ENCODE measurements around the gene ZNF488.

Gene ZNF488

DNA sequence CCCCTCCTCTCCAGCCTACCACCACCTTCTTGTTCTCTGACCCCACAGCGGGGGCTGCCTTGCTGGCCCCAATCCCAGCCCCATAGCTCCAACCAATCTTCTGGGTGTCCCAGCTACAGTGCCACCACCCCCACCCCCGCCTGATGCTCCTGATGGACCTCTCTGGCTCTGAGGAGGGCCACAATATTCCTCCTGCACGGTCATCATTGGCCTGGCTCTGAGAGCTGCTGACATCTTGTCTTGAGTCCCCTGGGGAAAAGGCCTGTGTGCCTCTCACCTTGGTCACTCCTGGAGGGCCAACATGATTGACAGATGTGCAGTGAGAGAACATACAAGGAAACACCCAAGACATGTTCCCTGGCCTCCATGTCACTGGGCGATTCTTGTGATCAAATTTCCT, 54.2 kb downstream of the ZNF488 start:
- DNase-seq (no peak), ATAC-seq (no peak)

DNA sequence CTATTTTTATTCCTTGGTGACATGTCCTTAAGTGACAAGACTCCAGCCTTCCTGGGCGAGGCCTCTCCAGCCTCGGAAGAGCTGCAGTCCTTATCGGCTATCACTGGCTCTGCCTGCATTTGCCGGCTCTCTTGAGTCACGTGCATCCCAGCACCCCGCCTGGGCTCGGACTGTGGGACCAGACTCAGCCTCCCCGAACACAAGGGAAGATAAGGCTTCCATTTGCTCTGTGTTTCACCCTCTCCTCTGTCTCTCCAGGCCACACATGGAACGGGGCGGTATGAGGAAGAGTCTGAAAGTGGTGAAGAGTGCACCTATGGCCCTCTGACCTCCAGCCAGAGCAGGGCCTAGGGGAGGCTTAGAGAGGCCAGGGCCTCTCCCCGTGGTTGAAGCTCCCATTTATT, 57.2 kb downstream of the ZNF488 start:
- no peak for DNase-seq

DNA sequence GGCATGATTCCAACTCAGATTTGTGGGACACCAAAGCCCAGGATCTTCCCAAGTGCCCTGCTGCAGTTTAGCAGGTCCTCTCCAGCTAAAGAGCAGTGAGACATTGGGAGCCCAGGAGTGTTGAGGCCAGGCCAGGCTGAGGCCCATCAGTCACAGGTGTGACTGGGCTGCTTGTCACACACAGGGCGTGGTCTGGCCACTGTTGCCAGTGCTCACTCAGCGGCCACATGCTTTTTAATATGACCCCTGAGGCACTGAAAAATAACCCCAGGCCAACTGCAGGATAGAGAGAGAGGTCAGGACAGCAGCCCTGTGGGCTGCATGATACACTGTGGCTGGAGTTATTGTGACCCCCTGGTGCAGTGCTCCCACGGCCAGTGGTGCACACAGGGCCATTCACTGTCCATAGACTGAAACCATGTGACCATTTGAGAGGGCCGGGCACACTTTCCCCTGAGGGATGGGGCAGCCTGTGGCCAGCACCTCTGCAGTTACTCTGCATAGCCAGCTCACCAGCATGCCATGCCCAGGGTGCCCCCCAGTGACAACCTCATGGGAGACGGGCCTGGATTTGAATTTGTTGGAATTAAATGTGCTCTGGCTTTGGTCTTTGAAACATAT, 57.7 kb downstream of the ZNF488 start:
- ATAC-seq: no peak
- DNase-seq: no peak

More for the DNA sequence above, 57.2 kb downstream of the ZNF488 start:
- ATAC-seq: no peak

- DNase-seq (no peak), ATAC-seq (no peak)
These were observed 58.5 kb downstream of the ZNF488 start for GRCh38 chr10:47325303-47326291.

GRCh38 chr10:47323636-47324296, 60.3 kb downstream of the ZNF488 start:
- DNase-seq (no peak), ATAC-seq (no peak)

- ATAC-seq (no peak), DNase-seq (no peak)
These were observed 61.0 kb downstream of the ZNF488 start for GRCh38 chr10:47323087-47323486.

- no peak for ATAC-seq
These were observed 61.6 kb downstream of the ZNF488 start, which contains the start of gene GDF2 for GRCh38 chr10:47322300-47323061. Gene GDF2, plus strand, starts transcription at chr10:47322454. Its CDS starts 215 bp downstream, at chr10:47322669.

DNA sequence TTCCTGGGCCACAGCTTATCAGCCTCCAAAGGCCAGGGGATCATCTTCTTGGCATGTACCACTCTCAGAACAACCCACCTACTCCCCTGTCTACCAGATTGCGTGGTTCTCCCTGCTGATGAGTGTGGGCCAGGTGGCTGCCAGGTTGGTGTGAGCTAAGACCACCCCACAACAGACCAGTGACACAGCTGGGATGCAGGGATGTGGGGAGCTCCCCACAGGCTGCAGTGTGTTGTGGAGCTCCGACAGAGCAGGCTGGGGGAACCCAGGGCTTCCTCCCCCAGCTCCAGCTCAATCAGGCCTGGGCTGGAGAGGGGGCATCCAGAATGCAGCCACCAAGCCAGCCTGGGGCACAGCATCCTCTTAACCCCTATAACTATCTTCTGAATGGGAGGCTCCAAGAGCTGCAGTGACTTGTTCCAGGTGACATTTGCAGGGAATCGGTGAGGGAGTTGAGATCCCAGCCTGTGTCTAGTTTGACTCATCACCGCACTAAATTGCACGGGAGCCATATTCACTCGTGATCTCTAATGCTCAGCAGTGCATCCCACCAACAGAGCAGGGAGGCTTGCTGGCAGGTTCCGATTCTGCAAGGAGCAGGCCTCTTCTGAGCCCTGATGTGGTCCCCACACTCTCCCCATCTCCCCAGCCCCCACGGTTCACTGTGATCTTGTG, 62.4 kb downstream of the ZNF488 start:
- no peak for ATAC-seq

More at GRCh38 chr10:47322300-47323061, 61.6 kb downstream of the ZNF488 start, which contains the start of gene GDF2:
- DNase-seq: no peak

DNA sequence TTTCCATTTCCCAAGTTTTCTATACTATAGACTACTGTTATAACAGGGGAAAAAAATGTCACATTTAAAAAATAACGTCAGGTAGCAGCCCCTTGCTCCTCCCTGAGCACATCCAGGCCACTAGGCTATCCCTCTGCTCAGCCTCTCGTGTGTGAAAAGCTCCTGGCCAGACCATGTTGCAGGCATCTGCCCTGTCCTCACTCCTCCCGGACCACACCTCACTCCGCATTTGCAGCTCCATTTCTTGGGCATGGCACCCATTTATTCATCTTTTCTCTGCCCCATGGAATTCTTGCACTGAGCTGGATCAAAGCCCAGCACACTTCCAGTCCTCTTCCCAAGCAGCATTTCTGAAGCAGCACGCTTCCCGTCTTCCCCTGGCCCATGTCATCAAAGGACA, 63.3 kb downstream of the ZNF488 start:
- ATAC-seq (no peak), DNase-seq (no peak)

More for the DNA sequence above, 62.4 kb downstream of the ZNF488 start:
- no peak for DNase-seq

DNA sequence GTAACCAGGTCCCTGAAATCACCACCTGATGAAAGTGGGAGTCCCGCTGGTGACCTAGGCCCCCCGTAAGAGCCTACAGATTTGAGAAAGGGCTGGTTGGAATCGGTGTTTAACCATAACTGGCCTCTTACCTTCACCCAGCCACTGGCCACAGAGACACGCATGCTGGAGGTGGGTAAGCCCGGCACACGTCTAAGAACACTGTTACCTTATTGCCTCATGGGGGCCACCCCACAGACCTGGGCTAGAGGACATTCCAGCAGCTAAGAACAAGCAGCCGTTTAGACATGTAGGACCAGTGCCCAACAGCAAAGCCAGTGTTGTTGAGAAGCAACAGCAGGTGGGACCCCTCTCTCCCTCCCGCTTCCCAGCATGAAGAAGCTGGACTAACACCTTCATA, 64.3 kb downstream of the ZNF488 start:
- ATAC-seq (no peak), DNase-seq (no peak)

GRCh38 chr10:47318706-47319105, 65.4 kb downstream of the ZNF488 start:
- ATAC-seq: no peak
- no peak for DNase-seq

DNA sequence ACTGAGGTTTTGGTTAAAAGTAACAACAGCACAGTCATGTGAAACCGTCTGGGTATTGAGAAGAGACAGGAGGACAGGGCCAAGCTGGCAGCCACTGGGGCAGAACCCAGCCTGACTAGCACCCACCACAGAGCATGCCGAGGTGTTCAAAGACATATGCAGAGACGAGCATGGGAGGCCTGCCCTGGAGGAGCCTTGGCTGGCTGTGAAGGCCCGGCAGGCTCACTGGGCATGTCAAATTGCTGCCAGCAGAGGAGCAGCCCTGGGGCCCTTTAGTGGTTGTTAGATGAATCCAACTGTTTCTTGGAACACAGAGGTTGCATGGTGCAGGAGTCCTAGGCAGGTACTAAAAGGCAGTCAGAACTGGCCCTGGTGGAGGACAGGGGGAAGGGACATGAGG, 66.8 kb downstream of the ZNF488 start:
- DNase-seq: no peak
- no peak for ATAC-seq

GRCh38 chr10:47316131-47316530, 68.0 kb downstream of the ZNF488 start:
- no peak for ATAC-seq
- DNase-seq: no peak
